HG02798 (cell line): ENCODE measurements around the gene TMEM235.

Experiments
- ATAC-seq: cut with Tn5 transposase; IDR thresholded peaks from one replicate; pipeline ENCODE4 v1.9.1; 2021; ENCODE audit warnings: mild to moderate bottlenecking; ENCODE audit not compliant: unreplicated experiment, poor library complexity

Gene TMEM235

GRCh38 chr17:78268191-78268874 is 36.9 kb downstream of the TMEM235 start:
- no peak for ATAC-seq

GRCh38 chr17:78268951-78269905 is 37.8 kb downstream of the TMEM235 start:
- ATAC-seq = no peak

DNA sequence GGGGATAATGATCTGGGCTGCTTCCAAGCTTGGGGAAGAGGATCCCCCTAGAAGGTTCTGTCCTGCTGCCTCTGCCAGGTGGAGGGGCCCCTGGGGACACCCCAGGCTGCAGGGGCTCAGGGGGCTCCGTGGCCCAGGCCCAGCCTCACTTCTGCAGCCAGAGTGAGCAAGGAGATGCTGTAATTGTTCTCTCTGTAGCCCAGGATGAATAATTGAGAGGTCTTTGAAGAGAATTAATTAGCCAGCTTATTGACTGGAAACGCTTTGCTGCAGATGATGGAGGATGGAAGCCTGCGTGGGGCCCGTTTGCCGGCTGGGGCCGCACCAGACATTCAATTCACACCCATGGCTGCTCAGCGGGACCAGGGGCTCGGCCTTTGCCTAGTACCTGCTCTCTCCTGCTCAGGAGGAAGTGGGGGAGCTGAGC is 38.5 kb downstream of the TMEM235 start:
- ATAC-seq = no peak

- no peak for ATAC-seq
These were observed 40.2 kb downstream of the TMEM235 start for GRCh38 chr17:78271419-78272170.

DNA sequence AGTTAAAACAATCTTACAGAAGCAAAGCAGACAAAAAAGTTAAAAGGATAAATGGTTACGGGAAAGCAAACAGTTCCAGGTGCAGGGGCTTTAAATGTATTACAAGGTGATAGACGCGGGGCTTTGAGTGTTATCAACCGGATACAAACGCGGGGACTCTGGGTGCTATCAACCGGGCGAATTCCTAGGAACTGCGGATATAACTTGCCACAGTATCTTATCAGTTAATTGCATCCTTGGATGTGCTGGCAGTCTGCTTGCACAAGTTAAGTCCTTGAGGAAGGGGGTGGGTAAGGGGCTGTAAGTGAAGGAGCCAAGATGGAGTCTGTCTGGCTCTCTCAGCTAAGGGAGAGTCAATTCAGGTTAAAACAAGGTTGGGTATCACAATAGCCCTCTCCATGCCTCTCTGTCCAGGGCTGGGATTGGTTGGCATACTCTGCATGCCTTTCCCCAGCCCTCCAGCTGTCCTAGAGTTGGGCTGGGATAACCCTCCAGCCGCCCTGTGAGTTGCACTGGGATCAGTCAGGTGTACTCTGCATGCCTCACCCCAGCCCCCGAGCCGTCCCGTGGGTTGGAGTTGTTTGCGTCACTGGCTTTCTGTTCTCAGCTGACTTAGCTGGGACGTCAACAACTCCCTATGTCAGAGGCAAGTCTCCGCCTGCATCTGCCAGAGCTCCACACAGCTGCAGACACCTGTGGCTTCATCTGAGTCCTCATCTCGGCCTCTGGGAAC is 40.9 kb downstream of the TMEM235 start:
- peak; percentile 51 for ATAC-seq

GRCh38 chr17:78272914-78273258 is 41.5 kb downstream of the TMEM235 start:
- no peak for ATAC-seq

GRCh38 chr17:78273813-78274212 is 42.4 kb downstream of the TMEM235 start:
- ATAC-seq = no peak

GRCh38 chr17:78275355-78275754 is 43.9 kb downstream of the TMEM235 start:
- no peak for ATAC-seq

- ATAC-seq = peak; percentile 50
These were observed 44.9 kb downstream of the TMEM235 start for GRCh38 chr17:78276098-78276887.

DNA sequence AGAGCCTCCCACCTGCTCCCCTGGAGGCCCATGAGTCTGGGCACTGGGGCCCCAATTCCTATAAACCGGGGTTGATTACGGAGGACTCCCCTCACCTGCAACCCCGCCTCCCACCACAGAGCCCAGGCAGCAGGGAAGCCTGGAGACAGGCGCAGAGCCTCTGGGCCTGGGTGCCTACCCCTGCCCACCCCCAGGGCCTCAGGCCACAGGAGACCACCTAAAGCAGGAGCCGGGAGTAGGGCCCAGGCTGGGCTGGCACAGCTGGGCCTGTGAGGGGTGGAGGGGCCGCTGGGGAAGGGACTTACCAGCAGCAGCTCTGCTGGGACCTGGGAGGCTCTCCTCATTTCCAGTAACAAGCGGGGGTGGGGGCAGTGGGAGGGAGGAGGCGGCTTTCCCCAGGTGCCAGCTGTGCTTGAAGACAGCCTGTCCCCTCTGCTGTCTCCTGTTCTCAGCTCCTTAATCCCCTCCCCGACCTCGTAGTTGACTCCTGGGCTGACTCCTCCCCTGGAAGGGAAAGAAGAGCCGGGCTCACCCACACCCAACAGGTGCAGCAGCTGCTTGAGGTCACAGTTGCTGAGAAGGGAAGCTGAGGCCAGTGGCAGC is 46.8 kb downstream of the TMEM235 start:
- ATAC-seq = no peak

GRCh38 chr17:78279360-78279990 is 48.0 kb downstream of the TMEM235 start:
- ATAC-seq = no peak

GRCh38 chr17:78281249-78281845 is 49.9 kb downstream of the TMEM235 start:
- ATAC-seq = no peak

- ATAC-seq = no peak
These were observed 52.7 kb downstream of the TMEM235 start for GRCh38 chr17:78284146-78284545.

DNA sequence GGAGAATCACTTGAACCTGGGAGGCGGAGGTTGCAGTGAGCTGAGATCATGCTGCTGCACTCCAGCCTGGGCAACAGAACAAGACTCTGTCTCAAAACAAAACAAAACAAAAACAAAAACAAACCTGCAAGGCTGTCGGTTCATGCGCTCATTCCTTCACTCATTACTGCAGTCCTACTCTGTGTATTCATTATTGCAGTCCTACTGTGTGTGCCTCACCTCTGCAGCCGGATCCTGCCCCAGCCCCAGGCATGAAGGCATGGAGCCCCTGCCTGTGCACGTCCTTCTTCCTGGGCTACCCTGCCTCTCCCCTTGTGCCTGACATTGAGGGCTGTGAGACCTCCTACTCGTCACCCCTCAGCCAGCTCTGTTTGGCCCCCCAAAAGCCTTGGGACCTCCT is 57.6 kb downstream of the TMEM235 start:
- ATAC-seq = no peak

DNA sequence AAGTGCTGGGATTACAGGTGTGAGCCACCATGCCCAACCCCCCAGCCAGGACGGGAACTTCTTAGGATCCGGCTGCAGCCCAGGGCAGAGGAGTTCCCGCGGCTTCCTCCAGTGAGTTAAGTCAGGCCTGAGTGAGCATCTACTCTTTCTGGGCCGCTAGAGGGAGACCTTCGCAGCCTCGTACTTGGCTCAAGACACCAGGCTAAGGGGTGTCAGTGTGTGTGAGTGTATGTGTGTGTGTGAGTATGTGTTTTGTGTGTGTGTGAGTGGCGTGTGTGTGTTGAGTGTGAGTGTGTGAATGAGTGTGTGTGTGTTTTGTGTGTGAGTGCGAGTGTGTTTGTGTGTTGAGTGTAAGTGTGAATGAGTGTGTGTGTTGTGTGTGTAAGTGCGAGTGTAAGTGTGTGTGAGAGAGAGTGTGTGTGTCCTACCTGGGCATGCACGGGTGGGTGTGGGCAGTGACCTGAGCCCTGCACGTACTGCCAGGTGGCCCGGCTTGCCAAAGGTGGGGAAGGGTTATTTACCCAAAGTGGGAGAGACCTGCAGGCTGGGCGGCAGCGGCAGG is 58.5 kb downstream of the TMEM235 start:
- peak; percentile 47 for ATAC-seq
